Activated CD8-positive, alpha-beta memory T cell treated with anti-CD3 and anti-CD28 coated beads, Interleukin-2, amount 50 U/mL, for 4 hours (primary cell): ENCODE measurements around the gene APCDD1.
"Not testable (repeated sequence)": the region's sequence is repeated elsewhere in the genome, so short reads cannot be mapped to it uniquely, and the experiment has no call there.

Experiments used
- DNase-seq: peaks from one replicate; pipeline ENCODE4 v3.0.0-alpha.2; 2020

The APCDD1 gene

GRCh38 chr18:10530002-10530401, 75.6 kb downstream of the APCDD1 start:
- no peak for DNase-seq

- DNase-seq, result peak; percentile 30
Measured at GRCh38 chr18:10530852-10531251, 76.4 kb downstream of the APCDD1 start.

- no peak for DNase-seq
Measured at GRCh38 chr18:10533111-10533510, 78.7 kb downstream of the APCDD1 start.

GRCh38 chr18:10536280-10536679, 81.8 kb downstream of the APCDD1 start:
- no peak for DNase-seq

- DNase-seq, result no peak
Measured at GRCh38 chr18:10537765-10538164, 83.3 kb downstream of the APCDD1 start.

- DNase-seq, result not testable (repeated sequence)
Measured at GRCh38 chr18:10539124-10539523, 84.7 kb downstream of the APCDD1 start.
